NT2/D1 (cell line): ENCODE data around the gene IGF1R.

Source experiments
- SUZ12 ChIP-seq: IDR thresholded peaks from 2 replicates; pipeline ENCODE4 v1.6.1; 2011; ENCODE audit not compliant: insufficient read length, insufficient read depth; ENCODE audit errors: extremely low read depth
- YY1 ChIP-seq: IDR thresholded peaks from 2 replicates; pipeline ENCODE4 v1.6.1; 2011; ENCODE audit not compliant: insufficient read length, insufficient read depth
- ZNF274 ChIP-seq: IDR thresholded peaks from 2 replicates; pipeline ENCODE4 v1.6.1; 2011; ENCODE audit warnings: mild to moderate bottlenecking, low read depth, low read length

- no peak for TF ChIP-seq ZNF274
- TF ChIP-seq SUZ12: no peak
- TF ChIP-seq YY1: no peak
Measured at GRCh38 chr15:98878172-98878571, 229.8 kb downstream of the IGF1R start.
